ENCODE measurements around the gene CCNJL.

CCNJL gene

GRCh38 chr5:160296496-160296895 is 15.9 kb downstream of the CCNJL start:
- DNase-seq = no peak
- Histone ChIP-seq H3K4me3 (ENCODE audit: control insufficient read depth in 1 of 7, extremely low read depth in 1 of 7, insufficient read depth in 4 of 7, low read depth in 2 of 7, low read length in 6 of 7) (no peak overlapping the region), H3K27ac (ENCODE audit: insufficient read depth in 1 of 2, low read depth in 1 of 2, low read length in 2 of 2, poor library complexity in 1 of 2, severe bottlenecking in 2 of 2) (no peak overlapping the region), H3K27me3 (replicated peaks in 2 of 5; ENCODE audit: control insufficient read depth in 4 of 5, insufficient read depth in 5 of 5, low read length in 4 of 5) (no peaks in the 10 kb centered on the region), H3K9me3 (ENCODE audit: control extremely low read depth in 1 of 5, control insufficient read depth in 4 of 5, insufficient read depth in 2 of 5, low read depth in 1 of 5, low read length in 4 of 5) (no peaks in the 10 kb centered on the region), H3K36me3 (ENCODE audit: control insufficient read depth in 4 of 4, insufficient read depth in 4 of 4, low read length in 3 of 4) (no peaks in the 10 kb centered on the region), H3K4me1 (ENCODE audit: control extremely low read depth in 1 of 4, control insufficient read depth in 4 of 4, insufficient read depth in 4 of 4, low read length in 3 of 4) (peaks cover 0 to 10% (median 0%) of the 10 kb centered on the region in 4 experiments)
- CTCF ChIA-PET = interaction anchor here (1.0 kb wide), 1 partner anchor 95 kb away, joined by 3 read pairs; no protein-coding TSS in a partner anchor
- POLR2A ChIA-PET = no interaction called here
- 90% methylated on average over 3 of the region's 4 CpGs for WGBS (ENCODE audit: insufficient coverage)

DNA sequence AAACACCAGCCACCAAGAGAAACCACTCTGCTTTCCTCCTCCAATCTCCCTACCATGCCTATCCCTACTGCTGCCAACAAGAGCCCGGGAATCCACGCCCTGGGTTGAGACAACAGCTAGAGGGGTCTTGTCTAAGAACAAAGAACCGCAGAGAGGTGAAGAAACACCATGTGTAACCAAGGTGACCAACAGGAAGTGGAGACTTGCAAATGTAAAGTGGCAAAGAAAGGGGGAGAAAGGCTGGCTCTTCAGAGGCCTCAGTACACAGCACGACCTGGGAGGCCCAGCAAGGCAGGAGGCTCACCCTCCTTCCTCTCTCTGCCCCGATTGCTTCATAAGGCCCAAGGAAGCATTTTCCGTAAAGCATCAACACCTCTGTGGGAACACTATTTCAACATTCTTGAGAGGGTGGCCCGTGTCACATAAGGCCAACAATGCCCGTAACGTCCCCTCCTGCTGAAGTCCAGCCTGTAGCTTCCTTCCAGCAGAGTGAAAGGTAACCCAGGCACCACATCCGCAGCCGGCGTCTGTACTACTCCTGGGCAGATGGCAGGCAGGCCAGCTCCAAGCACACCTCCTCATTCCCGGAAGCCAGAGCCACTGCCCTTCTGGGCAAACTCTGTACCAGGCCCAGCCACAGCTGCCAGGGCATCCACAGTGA is 18.3 kb downstream of the CCNJL start:
- peaks cover 0 to 10% (median 1%) of the 10 kb centered on the region in 4 experiments for H3K4me1 ChIP-seq (ENCODE audit: control extremely low read depth in 1 of 4, control insufficient read depth in 4 of 4, insufficient read depth in 4 of 4, low read length in 3 of 4)
- no peaks in the 10 kb centered on the region for H3K27me3 ChIP-seq (replicated peaks in 2 of 5; ENCODE audit: control insufficient read depth in 4 of 5, insufficient read depth in 5 of 5, low read length in 4 of 5)
- peak in 1 of 3 donors; percentile 35 for DNase-seq
- WGBS (ENCODE audit: insufficient coverage) = 87% methylated on average over 11 of the region's 13 CpGs
- H3K9me3 ChIP-seq (ENCODE audit: control extremely low read depth in 1 of 5, control insufficient read depth in 4 of 5, insufficient read depth in 2 of 5, low read depth in 1 of 5, low read length in 4 of 5) = no peaks in the 10 kb centered on the region
- POLR2A ChIA-PET = no interaction called here
- H3K4me3 ChIP-seq (ENCODE audit: control insufficient read depth in 1 of 7, extremely low read depth in 1 of 7, insufficient read depth in 4 of 7, low read depth in 2 of 7, low read length in 6 of 7) = no peak overlapping the region
- CTCF ChIA-PET = no interaction called here
- H3K27ac ChIP-seq (ENCODE audit: insufficient read depth in 1 of 2, low read depth in 1 of 2, low read length in 2 of 2, poor library complexity in 1 of 2, severe bottlenecking in 2 of 2) = no peak overlapping the region
- H3K36me3 ChIP-seq (ENCODE audit: control insufficient read depth in 4 of 4, insufficient read depth in 4 of 4, low read length in 3 of 4) = no peaks in the 10 kb centered on the region

GRCh38 chr5:160293386-160293785 is 19.0 kb downstream of the CCNJL start:
- ChIA-PET POLR2A (no interaction called here), CTCF (no interaction called here)
- WGBS (ENCODE audit: insufficient coverage) = 94% methylated on average over 8 of the region's 10 CpGs
- no peak overlapping the region for H3K4me3 ChIP-seq (ENCODE audit: control insufficient read depth in 1 of 7, extremely low read depth in 1 of 7, insufficient read depth in 4 of 7, low read depth in 2 of 7, low read length in 6 of 7)
- H3K9me3 ChIP-seq (ENCODE audit: control extremely low read depth in 1 of 5, control insufficient read depth in 4 of 5, insufficient read depth in 2 of 5, low read depth in 1 of 5, low read length in 4 of 5) = no peaks in the 10 kb centered on the region
- H3K36me3 ChIP-seq (ENCODE audit: control insufficient read depth in 4 of 4, insufficient read depth in 4 of 4, low read length in 3 of 4) = no peaks in the 10 kb centered on the region
- no peak overlapping the region for H3K27ac ChIP-seq (ENCODE audit: insufficient read depth in 1 of 2, low read depth in 1 of 2, low read length in 2 of 2, poor library complexity in 1 of 2, severe bottlenecking in 2 of 2)
- DNase-seq = no peak
- H3K27me3 ChIP-seq (replicated peaks in 2 of 5; ENCODE audit: control insufficient read depth in 4 of 5, insufficient read depth in 5 of 5, low read length in 4 of 5) = no peaks in the 10 kb centered on the region
- peaks cover 0 to 10% (median 1%) of the 10 kb centered on the region in 4 experiments for H3K4me1 ChIP-seq (ENCODE audit: control extremely low read depth in 1 of 4, control insufficient read depth in 4 of 4, insufficient read depth in 4 of 4, low read length in 3 of 4)

GRCh38 chr5:160291467-160291866 is 20.9 kb downstream of the CCNJL start:
- no peak overlapping the region for H3K27ac ChIP-seq (ENCODE audit: insufficient read depth in 1 of 2, low read depth in 1 of 2, low read length in 2 of 2, poor library complexity in 1 of 2, severe bottlenecking in 2 of 2)
- CTCF ChIA-PET = no interaction called here
- H3K4me3 ChIP-seq (ENCODE audit: control insufficient read depth in 1 of 7, extremely low read depth in 1 of 7, insufficient read depth in 4 of 7, low read depth in 2 of 7, low read length in 6 of 7) = no peak overlapping the region
- H3K9me3 ChIP-seq (ENCODE audit: control extremely low read depth in 1 of 5, control insufficient read depth in 4 of 5, insufficient read depth in 2 of 5, low read depth in 1 of 5, low read length in 4 of 5) = no peaks in the 10 kb centered on the region
- POLR2A ChIA-PET = no interaction called here
- no peaks in the 10 kb centered on the region for H3K27me3 ChIP-seq (replicated peaks in 2 of 5; ENCODE audit: control insufficient read depth in 4 of 5, insufficient read depth in 5 of 5, low read length in 4 of 5)
- 88% methylated on average over 5 of the region's 8 CpGs for WGBS (ENCODE audit: insufficient coverage)
- H3K4me1 ChIP-seq (ENCODE audit: control extremely low read depth in 1 of 4, control insufficient read depth in 4 of 4, insufficient read depth in 4 of 4, low read length in 3 of 4) = peaks cover 0 to 10% (median 1%) of the 10 kb centered on the region in 4 experiments
- no peak for DNase-seq
- no peaks in the 10 kb centered on the region for H3K36me3 ChIP-seq (ENCODE audit: control insufficient read depth in 4 of 4, insufficient read depth in 4 of 4, low read length in 3 of 4)

DNA sequence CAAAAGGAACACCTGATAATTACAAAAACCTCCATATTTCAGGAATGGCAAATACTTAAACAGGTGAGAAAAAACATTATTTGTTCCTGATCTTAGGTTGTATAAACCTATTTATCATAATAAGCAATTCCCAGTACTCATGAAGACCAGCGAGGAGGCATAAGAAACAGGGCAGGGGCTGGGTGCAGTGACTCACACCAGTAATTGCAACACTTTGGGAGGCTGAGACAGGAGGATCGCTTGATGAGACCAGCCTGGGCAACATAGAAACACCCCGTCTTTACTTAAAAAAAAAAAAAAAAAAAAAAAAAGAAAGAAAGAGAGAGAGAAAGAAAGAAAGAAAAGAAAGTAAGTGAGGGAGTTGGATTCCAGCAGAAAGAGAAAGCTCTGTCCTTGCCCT is 21.6 kb downstream of the CCNJL start:
- WGBS (ENCODE audit: insufficient coverage) = 100% methylated on average over 1 of the region's 3 CpGs
- Histone ChIP-seq H3K27ac (ENCODE audit: insufficient read depth in 1 of 2, low read depth in 1 of 2, low read length in 2 of 2, poor library complexity in 1 of 2, severe bottlenecking in 2 of 2) (no peak overlapping the region), H3K4me3 (ENCODE audit: control insufficient read depth in 1 of 7, extremely low read depth in 1 of 7, insufficient read depth in 4 of 7, low read depth in 2 of 7, low read length in 6 of 7) (no peak overlapping the region), H3K4me1 (ENCODE audit: control extremely low read depth in 1 of 4, control insufficient read depth in 4 of 4, insufficient read depth in 4 of 4, low read length in 3 of 4) (peaks cover 0 to 10% (median 1%) of the 10 kb centered on the region in 4 experiments), H3K27me3 (replicated peaks in 2 of 5; ENCODE audit: control insufficient read depth in 4 of 5, insufficient read depth in 5 of 5, low read length in 4 of 5) (no peaks in the 10 kb centered on the region), H3K9me3 (ENCODE audit: control extremely low read depth in 1 of 5, control insufficient read depth in 4 of 5, insufficient read depth in 2 of 5, low read depth in 1 of 5, low read length in 4 of 5) (no peaks in the 10 kb centered on the region), H3K36me3 (ENCODE audit: control insufficient read depth in 4 of 4, insufficient read depth in 4 of 4, low read length in 3 of 4) (no peaks in the 10 kb centered on the region)
- no peak for DNase-seq
- ChIA-PET CTCF (interaction anchor here (1.1 to 1.5 kb wide), 2 partner anchors 24 to 48 kb away, joined by 3 read pairs; no protein-coding TSS in a partner anchor), POLR2A (no interaction called here)

- ChIA-PET CTCF (interaction anchor here (1.1 to 1.5 kb wide), 2 partner anchors 23 to 49 kb away, joined by 3 read pairs; no protein-coding TSS in a partner anchor), POLR2A (no interaction called here)
- no peak for DNase-seq
- Histone ChIP-seq H3K4me3 (ENCODE audit: control insufficient read depth in 1 of 7, extremely low read depth in 1 of 7, insufficient read depth in 4 of 7, low read depth in 2 of 7, low read length in 6 of 7) (no peak overlapping the region), H3K4me1 (ENCODE audit: control extremely low read depth in 1 of 4, control insufficient read depth in 4 of 4, insufficient read depth in 4 of 4, low read length in 3 of 4) (peaks cover 0 to 10% (median 1%) of the 10 kb centered on the region in 4 experiments), H3K27me3 (replicated peaks in 2 of 5; ENCODE audit: control insufficient read depth in 4 of 5, insufficient read depth in 5 of 5, low read length in 4 of 5) (no peaks in the 10 kb centered on the region), H3K36me3 (ENCODE audit: control insufficient read depth in 4 of 4, insufficient read depth in 4 of 4, low read length in 3 of 4) (no peaks in the 10 kb centered on the region), H3K27ac (ENCODE audit: insufficient read depth in 1 of 2, low read depth in 1 of 2, low read length in 2 of 2, poor library complexity in 1 of 2, severe bottlenecking in 2 of 2) (no peak overlapping the region), H3K9me3 (ENCODE audit: control extremely low read depth in 1 of 5, control insufficient read depth in 4 of 5, insufficient read depth in 2 of 5, low read depth in 1 of 5, low read length in 4 of 5) (no peaks in the 10 kb centered on the region)
- 94% methylated on average over 6 of the region's 7 CpGs for WGBS (ENCODE audit: insufficient coverage)
Measured at GRCh38 chr5:160289721-160290120, 22.6 kb downstream of the CCNJL start.

DNA sequence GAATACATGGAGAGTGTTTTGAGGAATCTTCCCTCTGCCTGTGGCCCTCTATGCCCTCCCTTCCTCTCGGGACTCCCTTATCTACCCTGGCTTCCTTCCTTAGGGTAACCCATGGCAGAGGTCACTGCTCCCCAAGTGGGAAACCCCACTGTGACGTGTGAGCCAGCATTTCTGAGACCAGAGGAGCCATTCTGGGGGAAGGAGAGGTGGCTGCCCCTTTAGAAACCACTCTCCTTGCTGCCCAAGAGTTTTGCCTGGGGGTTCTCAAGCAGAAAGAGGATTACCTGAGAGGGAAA is 23.1 kb downstream of the CCNJL start:
- no peak overlapping the region for H3K27ac ChIP-seq (ENCODE audit: insufficient read depth in 1 of 2, low read depth in 1 of 2, low read length in 2 of 2, poor library complexity in 1 of 2, severe bottlenecking in 2 of 2)
- H3K4me1 ChIP-seq (ENCODE audit: control extremely low read depth in 1 of 4, control insufficient read depth in 4 of 4, insufficient read depth in 4 of 4, low read length in 3 of 4) = peaks cover 0 to 8% (median 1%) of the 10 kb centered on the region in 4 experiments
- no peaks in the 10 kb centered on the region for H3K9me3 ChIP-seq (ENCODE audit: control extremely low read depth in 1 of 5, control insufficient read depth in 4 of 5, insufficient read depth in 2 of 5, low read depth in 1 of 5, low read length in 4 of 5)
- CTCF ChIA-PET = no interaction called here
- no peak overlapping the region for H3K4me3 ChIP-seq (ENCODE audit: control insufficient read depth in 1 of 7, extremely low read depth in 1 of 7, insufficient read depth in 4 of 7, low read depth in 2 of 7, low read length in 6 of 7)
- DNase-seq = peak in 2 of 3 donors; percentile 13 to 19
- no peaks in the 10 kb centered on the region for H3K36me3 ChIP-seq (ENCODE audit: control insufficient read depth in 4 of 4, insufficient read depth in 4 of 4, low read length in 3 of 4)
- WGBS (ENCODE audit: insufficient coverage) = 33% methylated on average over 1 of the region's 2 CpGs
- H3K27me3 ChIP-seq (replicated peaks in 2 of 5; ENCODE audit: control insufficient read depth in 4 of 5, insufficient read depth in 5 of 5, low read length in 4 of 5) = no peaks in the 10 kb centered on the region
- POLR2A ChIA-PET = no interaction called here

Measured in common myeloid progenitor, CD34-positive (primary cell).